Thoracic aorta (tissue), 2 donors: Measurements from ENCODE around the gene FAM3C. TPM values are rescaled to one million over a fixed set of nuclear protein-coding genes. Genes with fewer than 3 reads are reported as not detected.
"Not testable (repeated sequence)": the region's sequence is repeated elsewhere in the genome, so short reads cannot be mapped to it uniquely, and the experiment has no call there.

Experiments used
- ATAC-seq: fragments of 150-250 bp; one replicate; pipeline ENCODE4 v1.8.0; 2017; ENCODE audit warnings: low read depth; ENCODE audit not compliant: insufficient number of reproducible peaks, low FRiP score
- DNase-seq: peaks from one replicate; pipeline ENCODE4 v3.0.0-alpha.2; 2020; ENCODE audit warnings: low spot score
- H3K27ac ChIP-seq, 2 donors: fragments of 200-600 bp; sonication (generic); 1 replicate in 1 of 2; 2 replicates in 1 of 2; pipeline ENCODE4 v1.5.1; 2016; ENCODE audit warnings: mild to moderate bottlenecking in 2 of 2, moderate library complexity in 2 of 2
- H3K27me3 ChIP-seq: fragments of 200-600 bp; sonication (generic); replicated peaks from 2 replicates; pipeline ENCODE4 v1.6.0; 2016; ENCODE audit warnings: mild to moderate bottlenecking; ENCODE audit not compliant: insufficient read depth
- H3K36me3 ChIP-seq: fragments of 200-600 bp; sonication (generic); one replicate; pipeline ENCODE4 v1.5.1; 2016
- H3K4me1 ChIP-seq, 2 donors: fragments of 200-600 bp; sonication (generic); 1 replicate in 1 of 2; 2 replicates in 1 of 2; pipeline versions ENCODE4 v1.5.1 to v1.6.0; 2016; ENCODE audit warnings: low read depth in 2 of 2, mild to moderate bottlenecking in 1 of 2; ENCODE audit not compliant: control insufficient read depth in 1 of 2
- H3K4me3 ChIP-seq: fragments of 200-600 bp; sonication (generic); 2 replicates; pipeline ENCODE4 v1.5.1; 2016; ENCODE audit warnings: mild to moderate bottlenecking
- H3K9me3 ChIP-seq: fragments of 200-600 bp; sonication (generic); 2 replicates; pipeline ENCODE4 v1.5.1; 2016
- CTCF ChIP-seq: fragments of 200-600 bp; sonication (generic); IDR thresholded peaks from one replicate; pipeline ENCODE4 v1.5.1; 2019; ENCODE audit warnings: antibody characterized with exemption
- total RNA-seq, 2 donors: library from RNA; depleted of rRNA; stranded (reverse); fragments of >200 nt; gene quantifications; one replicate each; pipeline versions ENCODE4 v1.1.0 to v1.2.3, GENCODE V29; 2016

Gene FAM3C
- total RNA-seq = 10 to 100 TPM; 38.9 to 50.2 TPM

GRCh38 chr7:121395961-121396757 is at the start of gene FAM3C:
TSS of gene FAM3C (minus strand) at chr7:121396308. CDS start at chr7:121382969, 13,339 bp downstream.
- DNase-seq (peak; percentile 70), ATAC-seq (peak; percentile 95)
- Histone ChIP-seq H3K27ac (peak within 1 kb of the TSS; percentile 66 to 81), H3K9me3 (no peaks in the 10 kb centered on the region), H3K4me3 (peak within 1 kb of the TSS; percentile 92), H3K27me3 (no peaks in the 10 kb centered on the region), H3K36me3 (no peaks in the 10 kb centered on the region), H3K4me1 (peaks cover 7 to 9% of the 10 kb centered on the region in 2 donors)
- peak; percentile 95 for TF ChIP-seq CTCF

- H3K36me3 ChIP-seq = no peaks in the 10 kb centered on the region
- peaks cover 0 to 3% of the 10 kb centered on the region in 2 donors for H3K4me1 ChIP-seq
- H3K4me3 ChIP-seq = no peak overlapping the region
- H3K9me3 ChIP-seq = no peaks in the 10 kb centered on the region
- H3K27me3 ChIP-seq = no peaks in the 10 kb centered on the region
- no peak for TF ChIP-seq CTCF
- DNase-seq = no peak
- no peak for ATAC-seq
- H3K27ac ChIP-seq = no peak overlapping the region
Measured at GRCh38 chr7:121442845-121443244, 46.7 kb upstream of the FAM3C start.

- no peak for TF ChIP-seq CTCF
- Histone ChIP-seq H3K27ac (no peak overlapping the region), H3K9me3 (no peaks in the 10 kb centered on the region), H3K36me3 (no peaks in the 10 kb centered on the region), H3K4me1 (peaks cover 0 to 5% of the 10 kb centered on the region in 2 donors), H3K4me3 (no peak overlapping the region), H3K27me3 (no peaks in the 10 kb centered on the region)
- DNase-seq (no peak), ATAC-seq (no peak)
Measured at GRCh38 chr7:121440857-121441503, 44.9 kb upstream of the FAM3C start.

- H3K4me3 ChIP-seq = peak overlapping the region; percentile 64
- not testable (repeated sequence) for ATAC-seq, H3K36me3 ChIP-seq, H3K27ac ChIP-seq, H3K4me1 ChIP-seq, H3K27me3 ChIP-seq, H3K9me3 ChIP-seq, DNase-seq
Measured at GRCh38 chr7:121438043-121438955, 42.2 kb upstream of the FAM3C start.

- DNase-seq (no peak), ATAC-seq (no peak)
- TF ChIP-seq CTCF = no peak
- Histone ChIP-seq H3K9me3 (no peaks in the 10 kb centered on the region), H3K4me1 (peaks cover 0 to 5% of the 10 kb centered on the region in 2 donors), H3K36me3 (no peaks in the 10 kb centered on the region), H3K27me3 (no peaks in the 10 kb centered on the region), H3K4me3 (no peak overlapping the region), H3K27ac (no peak overlapping the region)
Measured at GRCh38 chr7:121437470-121437869, 41.4 kb upstream of the FAM3C start.
